ENCODE data around the gene PTPN7. TPM values are rescaled to one million over a fixed set of nuclear protein-coding genes. Genes with fewer than 3 reads are reported as not detected.
A peak's percentile ranks its signal among the peaks of the same experiment; 100 is the strongest.

PTPN7 gene
- total RNA-seq, 1 experiment from 2014 or later, result 0.33 TPM

DNA sequence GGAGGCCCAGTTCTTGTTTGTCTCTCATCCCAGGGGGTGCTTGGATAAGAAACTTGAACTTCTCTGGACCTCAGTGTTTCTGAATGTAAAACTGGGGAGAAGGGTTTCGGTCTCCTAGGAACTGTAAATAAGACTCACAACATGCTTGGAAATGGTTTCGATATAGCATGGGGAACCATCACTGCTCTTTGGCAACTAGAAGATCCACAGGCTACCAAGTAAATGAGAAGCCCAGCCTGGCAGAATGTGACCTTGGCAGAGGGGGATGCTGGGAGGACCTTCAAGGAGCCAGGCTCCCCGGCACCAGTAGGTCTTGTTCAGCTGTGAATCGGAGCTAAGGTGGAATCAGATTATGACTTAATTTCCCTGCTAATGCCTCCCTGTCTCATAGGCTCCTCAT is 19.6 kb downstream of the PTPN7 start:
- BruUV-seq (replicated peaks), result TSS peak; percentile 44
- peaks cover 2% of the 10 kb centered on the region; the same call in 1 of the 2 replicates for H3K36me3 ChIP-seq (ENCODE audit: control insufficient read depth, insufficient read depth, low read length)
- ChIA-PET POLR2A (no interaction called here), CTCF (no interaction called here)
- intact Hi-C loops (cut with micrococcal nuclease; ENCODE audit: unreplicated experiment) (no loop called here), in situ Hi-C loops (cut with HindIII; ENCODE audit: low pct_unique_long_range_greater_than_20kb, low sequenced_read_pairs) (no loop called here)
- DNase-seq (ENCODE audit: low read depth, low spot score) (no peak), ATAC-seq (no peak)
- H3K27me3 ChIP-seq (ENCODE audit: control insufficient read depth, insufficient read depth, low read length), result no peaks in the 10 kb centered on the region
- TF ChIP-seq, protein P1, sequence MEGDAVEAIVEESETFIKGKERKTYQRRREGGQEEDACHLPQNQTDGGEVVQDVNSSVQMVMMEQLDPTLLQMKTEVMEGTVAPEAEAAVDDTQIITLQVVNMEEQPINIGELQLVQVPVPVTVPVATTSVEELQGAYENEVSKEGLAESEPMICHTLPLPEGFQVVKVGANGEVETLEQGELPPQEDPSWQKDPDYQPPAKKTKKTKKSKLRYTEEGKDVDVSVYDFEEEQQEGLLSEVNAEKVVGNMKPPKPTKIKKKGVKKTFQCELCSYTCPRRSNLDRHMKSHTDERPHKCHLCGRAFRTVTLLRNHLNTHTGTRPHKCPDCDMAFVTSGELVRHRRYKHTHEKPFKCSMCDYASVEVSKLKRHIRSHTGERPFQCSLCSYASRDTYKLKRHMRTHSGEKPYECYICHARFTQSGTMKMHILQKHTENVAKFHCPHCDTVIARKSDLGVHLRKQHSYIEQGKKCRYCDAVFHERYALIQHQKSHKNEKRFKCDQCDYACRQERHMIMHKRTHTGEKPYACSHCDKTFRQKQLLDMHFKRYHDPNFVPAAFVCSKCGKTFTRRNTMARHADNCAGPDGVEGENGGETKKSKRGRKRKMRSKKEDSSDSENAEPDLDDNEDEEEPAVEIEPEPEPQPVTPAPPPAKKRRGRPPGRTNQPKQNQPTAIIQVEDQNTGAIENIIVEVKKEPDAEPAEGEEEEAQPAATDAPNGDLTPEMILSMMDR (IDR thresholded peaks at IDR 0.05), result no peak
- TF ChIP-seq, protein P2, sequence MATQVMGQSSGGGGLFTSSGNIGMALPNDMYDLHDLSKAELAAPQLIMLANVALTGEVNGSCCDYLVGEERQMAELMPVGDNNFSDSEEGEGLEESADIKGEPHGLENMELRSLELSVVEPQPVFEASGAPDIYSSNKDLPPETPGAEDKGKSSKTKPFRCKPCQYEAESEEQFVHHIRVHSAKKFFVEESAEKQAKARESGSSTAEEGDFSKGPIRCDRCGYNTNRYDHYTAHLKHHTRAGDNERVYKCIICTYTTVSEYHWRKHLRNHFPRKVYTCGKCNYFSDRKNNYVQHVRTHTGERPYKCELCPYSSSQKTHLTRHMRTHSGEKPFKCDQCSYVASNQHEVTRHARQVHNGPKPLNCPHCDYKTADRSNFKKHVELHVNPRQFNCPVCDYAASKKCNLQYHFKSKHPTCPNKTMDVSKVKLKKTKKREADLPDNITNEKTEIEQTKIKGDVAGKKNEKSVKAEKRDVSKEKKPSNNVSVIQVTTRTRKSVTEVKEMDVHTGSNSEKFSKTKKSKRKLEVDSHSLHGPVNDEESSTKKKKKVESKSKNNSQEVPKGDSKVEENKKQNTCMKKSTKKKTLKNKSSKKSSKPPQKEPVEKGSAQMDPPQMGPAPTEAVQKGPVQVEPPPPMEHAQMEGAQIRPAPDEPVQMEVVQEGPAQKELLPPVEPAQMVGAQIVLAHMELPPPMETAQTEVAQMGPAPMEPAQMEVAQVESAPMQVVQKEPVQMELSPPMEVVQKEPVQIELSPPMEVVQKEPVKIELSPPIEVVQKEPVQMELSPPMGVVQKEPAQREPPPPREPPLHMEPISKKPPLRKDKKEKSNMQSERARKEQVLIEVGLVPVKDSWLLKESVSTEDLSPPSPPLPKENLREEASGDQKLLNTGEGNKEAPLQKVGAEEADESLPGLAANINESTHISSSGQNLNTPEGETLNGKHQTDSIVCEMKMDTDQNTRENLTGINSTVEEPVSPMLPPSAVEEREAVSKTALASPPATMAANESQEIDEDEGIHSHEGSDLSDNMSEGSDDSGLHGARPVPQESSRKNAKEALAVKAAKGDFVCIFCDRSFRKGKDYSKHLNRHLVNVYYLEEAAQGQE (IDR thresholded peaks at IDR 0.05; ENCODE audit: insufficient read depth in 1 of 2, low read depth in 2 of 2, low read length in 1 of 2), result no peak
- TF ChIP-seq SIN3A (IDR thresholded peaks at IDR 0.05; ENCODE audit: borderline replicate concordance, insufficient read depth, low read depth, low read length) (no peak), POLR2AphosphoS5 (IDR thresholded peaks at IDR 0.05; ENCODE audit: low read depth, low read length) (no peak), TCF7L2 (IDR thresholded peaks at IDR 0.05; ENCODE audit: low read depth, low read length) (no peak)
- H3K9me3 ChIP-seq (ENCODE audit: control insufficient read depth, insufficient read depth, low read depth, low read length), result no peaks in the 10 kb centered on the region
- H3K4me1 ChIP-seq (ENCODE audit: control insufficient read depth, insufficient read depth, low read length), result peaks cover 15% of the 10 kb centered on the region
- H3K4me3 ChIP-seq (ENCODE audit: low read depth in 2 of 2, low read length in 2 of 2), result no peak overlapping the region
- H3K27ac ChIP-seq (ENCODE audit: low read length), result no peak overlapping the region

DNA sequence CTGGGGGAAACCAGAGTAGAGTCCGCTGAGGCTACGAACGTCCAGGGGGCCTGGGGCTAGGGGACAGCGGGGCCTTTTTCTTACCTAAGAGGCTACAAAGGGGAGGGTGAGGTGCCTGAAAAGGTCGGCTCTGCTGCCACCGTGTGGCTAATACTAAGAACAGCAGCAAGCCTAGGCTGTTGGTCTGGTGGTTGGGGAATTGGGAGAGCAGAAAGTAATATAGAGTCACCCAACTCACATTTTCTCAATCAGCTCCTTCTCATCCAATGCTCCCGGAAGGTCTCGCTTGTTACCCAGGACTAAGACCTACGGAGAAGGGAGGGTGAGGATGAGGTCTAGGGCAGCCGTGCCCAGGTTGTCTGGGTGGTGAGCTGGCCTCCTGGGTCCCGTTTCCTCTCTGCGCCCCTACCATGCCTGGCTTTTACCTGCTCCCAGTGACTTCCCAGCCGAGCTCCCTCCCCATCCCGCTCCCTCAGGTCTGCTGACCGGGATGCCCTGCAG is 25.1 kb downstream of the PTPN7 start:
- Histone ChIP-seq H3K27ac (ENCODE audit: low read length) (no peak overlapping the region; the same call in 1 of the 2 replicates), H3K4me1 (ENCODE audit: control insufficient read depth, insufficient read depth, low read length) (peaks cover 2% of the 10 kb centered on the region; the same call in 1 of the 2 replicates), H3K27me3 (ENCODE audit: control insufficient read depth, insufficient read depth, low read length) (no peaks in the 10 kb centered on the region), H3K36me3 (ENCODE audit: control insufficient read depth, insufficient read depth, low read length) (peaks cover 6% of the 10 kb centered on the region), H3K4me3 (ENCODE audit: low read depth in 2 of 2, low read length in 2 of 2) (no peak overlapping the region), H3K9me3 (ENCODE audit: control insufficient read depth, insufficient read depth, low read depth, low read length) (no peaks in the 10 kb centered on the region)
- DNase-seq (ENCODE audit: low read depth, low spot score), result peak; percentile 42
- ChIA-PET POLR2A (no interaction called here), CTCF (interaction anchor here (0.5 to 1.5 kb wide), 6 partner anchors 12 to 257 kb away, joined by 3 to 7 read pairs (median 4); partner anchors contain the start of gene GPR37L1)
- in situ Hi-C loops (cut with HindIII; ENCODE audit: low pct_unique_long_range_greater_than_20kb, low sequenced_read_pairs), result no loop called here
- no TSS peak for BruUV-seq (replicated peaks)
- peak; percentile 93 for ATAC-seq
- TF ChIP-seq, protein P1 (IDR thresholded peaks at IDR 0.05), result peak; percentile 94
- TF ChIP-seq, protein P2 (IDR thresholded peaks at IDR 0.05; ENCODE audit: insufficient read depth in 1 of 2, low read depth in 2 of 2, low read length in 1 of 2), result no peak
- TF ChIP-seq SIN3A (IDR thresholded peaks at IDR 0.05; ENCODE audit: borderline replicate concordance, insufficient read depth, low read depth, low read length) (no peak), TCF7L2 (IDR thresholded peaks at IDR 0.05; ENCODE audit: low read depth, low read length) (no peak), POLR2AphosphoS5 (IDR thresholded peaks at IDR 0.05; ENCODE audit: low read depth, low read length) (no peak)
- intact Hi-C loops (cut with micrococcal nuclease; ENCODE audit: unreplicated experiment), result no loop called here

Measured in Panc1 (cell line).